HG03571 (cell line): ENCODE measurements around the gene PCDHA7.
"Not testable (repeated sequence)": the region's sequence is repeated elsewhere in the genome, so short reads cannot be mapped to it uniquely, and the experiment has no call there.

Experiments used
- ATAC-seq: cut with Tn5 transposase; IDR thresholded peaks from one replicate; pipeline ENCODE4 v1.9.1; 2021; ENCODE audit not compliant: unreplicated experiment

The PCDHA7 gene

GRCh38 chr5:140833993-140834392 is at the start of gene PCDHA7:
PCDHA7 (plus strand) TSS chr5:140834269; CDS start chr5:140834384, 115 bp downstream.
- ATAC-seq = no peak

GRCh38 chr5:140785905-140786686 is 48.0 kb upstream of the PCDHA7 start, which contains the start of gene PCDHA1:
PCDHA1 (plus strand) TSS chr5:140786140.
- ATAC-seq = no peak

GRCh38 chr5:140787422-140787821 is 46.6 kb upstream of the PCDHA7 start:
- ATAC-seq = not testable (repeated sequence)

- ATAC-seq = not testable (repeated sequence)
These were observed 46.1 kb upstream of the PCDHA7 start for GRCh38 chr5:140787849-140788504.

- no peak for ATAC-seq
These were observed 43.0 kb upstream of the PCDHA7 start for GRCh38 chr5:140791089-140791488.

- ATAC-seq = no peak
These were observed 39.3 kb upstream of the PCDHA7 start, which contains the start of gene PCDHA2 for GRCh38 chr5:140794595-140795258. PCDHA2 (plus strand) TSS chr5:140794852.

- ATAC-seq = no peak
These were observed 38.8 kb upstream of the PCDHA7 start for GRCh38 chr5:140795259-140795641.

- ATAC-seq = not testable (repeated sequence)
These were observed 37.9 kb upstream of the PCDHA7 start for GRCh38 chr5:140796072-140796717.

GRCh38 chr5:140796718-140797095 is 37.4 kb upstream of the PCDHA7 start:
- no peak for ATAC-seq

GRCh38 chr5:140800816-140801493 is 33.1 kb upstream of the PCDHA7 start, which contains the start of gene PCDHA3:
PCDHA3 (plus strand) TSS chr5:140801057.
- no peak for ATAC-seq

- ATAC-seq = no peak
These were observed 32.6 kb upstream of the PCDHA7 start for GRCh38 chr5:140801494-140801841.

GRCh38 chr5:140802381-140802780 is 31.7 kb upstream of the PCDHA7 start:
- not testable (repeated sequence) for ATAC-seq

GRCh38 chr5:140802781-140803271 is 31.2 kb upstream of the PCDHA7 start:
- no peak for ATAC-seq

GRCh38 chr5:140806834-140807775 is 27.0 kb upstream of the PCDHA7 start, which contains the start of gene PCDHA4:
PCDHA4 (plus strand) TSS chr5:140807068.
- no peak for ATAC-seq

- ATAC-seq = not testable (repeated sequence)
These were observed 25.7 kb upstream of the PCDHA7 start for GRCh38 chr5:140808241-140808888.

- no peak for ATAC-seq
These were observed 25.2 kb upstream of the PCDHA7 start for GRCh38 chr5:140808889-140809291.

GRCh38 chr5:140821375-140822280 is 12.4 kb upstream of the PCDHA7 start, which contains the start of gene PCDHA5:
PCDHA5 (plus strand) TSS chr5:140821613.
- ATAC-seq = no peak

- ATAC-seq = no peak
These were observed 11.8 kb upstream of the PCDHA7 start for GRCh38 chr5:140822281-140822629.
